ENCODE measurements around the gene SLC20A1.

Gene SLC20A1

GRCh38 chr2:112626604-112627059, 19.1 kb upstream of the SLC20A1 start:
- DNase-seq (ENCODE audit: low read depth), result peak; percentile 83

GRCh38 chr2:112627060-112628040, 18.4 kb upstream of the SLC20A1 start:
- DNase-seq (ENCODE audit: low read depth), result peak; percentile 96

- peak; percentile 39 for DNase-seq (ENCODE audit: low read depth)
These were observed 16.5 kb upstream of the SLC20A1 start for GRCh38 chr2:112629224-112629623.

- no peak for DNase-seq (ENCODE audit: low read depth)
These were observed 15.9 kb upstream of the SLC20A1 start for GRCh38 chr2:112629823-112630222.

- peak; percentile 38 for DNase-seq (ENCODE audit: low read depth)
These were observed 15.5 kb upstream of the SLC20A1 start for GRCh38 chr2:112630268-112630667.

GRCh38 chr2:112633708-112634107, 12.0 kb upstream of the SLC20A1 start:
- no peak for DNase-seq (ENCODE audit: low read depth)

GRCh38 chr2:112634153-112634873, 11.4 kb upstream of the SLC20A1 start:
- DNase-seq (ENCODE audit: low read depth), result no peak

- no peak for DNase-seq (ENCODE audit: low read depth)
These were observed 10.9 kb upstream of the SLC20A1 start for GRCh38 chr2:112634874-112635157.

GRCh38 chr2:112636605-112637288, 9.0 kb upstream of the SLC20A1 start:
- DNase-seq (ENCODE audit: low read depth), result no peak

GRCh38 chr2:112637289-112637660, 8.5 kb upstream of the SLC20A1 start:
- DNase-seq (ENCODE audit: low read depth), result no peak

GRCh38 chr2:112639936-112640335, 5.8 kb upstream of the SLC20A1 start:
- no peak for DNase-seq (ENCODE audit: low read depth)

GRCh38 chr2:112640467-112640799, 5.3 kb upstream of the SLC20A1 start:
- no peak for DNase-seq (ENCODE audit: low read depth)

GRCh38 chr2:112640800-112641675, 4.7 kb upstream of the SLC20A1 start:
- peak; percentile 93 for DNase-seq (ENCODE audit: low read depth)

- no peak for DNase-seq (ENCODE audit: low read depth)
These were observed 4.0 kb upstream of the SLC20A1 start for GRCh38 chr2:112641701-112642100.

GRCh38 chr2:112642561-112642960, 3.2 kb upstream of the SLC20A1 start:
- no peak for DNase-seq (ENCODE audit: low read depth)

GRCh38 chr2:112642966-112643365, 2.8 kb upstream of the SLC20A1 start:
- DNase-seq (ENCODE audit: low read depth), result peak; percentile 68

- DNase-seq (ENCODE audit: low read depth), result no peak
These were observed 2.3 kb upstream of the SLC20A1 start for GRCh38 chr2:112643488-112643887.

GRCh38 chr2:112644155-112644932, 1.4 kb upstream of the SLC20A1 start:
- DNase-seq (ENCODE audit: low read depth), result peak; percentile 47

GRCh38 chr2:112644933-112645309, 818 bp upstream of the SLC20A1 start:
- no peak for DNase-seq (ENCODE audit: low read depth)

- DNase-seq (ENCODE audit: low read depth), result peak; percentile 39
These were observed 472 bp downstream of the SLC20A1 start for GRCh38 chr2:112646102-112646719.

Data from EH (cell line).